ENCODE data around the gene BTBD2. TPM values are rescaled to one million over a fixed set of nuclear protein-coding genes. Genes with fewer than 3 reads are reported as not detected.

Gene BTBD2
- total RNA-seq, 1 donor from 2014 or later: 81.5 TPM

- no peak for TF ChIP-seq POLR2AphosphoS5 (IDR thresholded peaks at IDR 0.05; ENCODE audit: insufficient read depth in 1 of 2, low read depth in 1 of 2)
- no peak for TF ChIP-seq CTCF (IDR thresholded peaks at IDR 0.05)
- TF ChIP-seq POLR2A (IDR thresholded peaks at IDR 0.05): no peak
- intact Hi-C loops (cut with DNase I): no loop called here
- no peak for DNase-seq (ENCODE audit: extremely low spot score in 2 of 2)
- Histone ChIP-seq H3K9me3 (no peaks in the 10 kb centered on the region), H3K27ac (peak overlapping the region; percentile 99), H3K4me3 (peak overlapping the region; percentile 56 to 93), H3K27me3 (no peaks in the 10 kb centered on the region), H3K36me3 (no peaks in the 10 kb centered on the region), H3K4me1 (peaks cover 54% of the 10 kb centered on the region)
Observed at GRCh38 chr19:2062389-2062729, 46.8 kb upstream of the BTBD2 start.

- peaks cover 60% of the 10 kb centered on the region for H3K4me1 ChIP-seq
- no peaks in the 10 kb centered on the region for H3K27me3 ChIP-seq
- intact Hi-C loops (cut with DNase I): no loop called here
- H3K9me3 ChIP-seq: no peaks in the 10 kb centered on the region
- peak overlapping the region; percentile 56 to 93 for H3K4me3 ChIP-seq
- TF ChIP-seq POLR2A (IDR thresholded peaks at IDR 0.05) (no peak), POLR2AphosphoS5 (IDR thresholded peaks at IDR 0.05; ENCODE audit: insufficient read depth in 1 of 2, low read depth in 1 of 2) (peak; percentile 79 to 91)
- H3K36me3 ChIP-seq: no peaks in the 10 kb centered on the region
- H3K27ac ChIP-seq: peak overlapping the region; percentile 99
- peak in 1 of 2 donors; percentile 99 for DNase-seq (ENCODE audit: extremely low spot score in 2 of 2)
Observed at GRCh38 chr19:2061495-2062388, 46.2 kb upstream of the BTBD2 start.

- Histone ChIP-seq H3K9me3 (no peaks in the 10 kb centered on the region), H3K4me3 (peak overlapping the region; percentile 56 to 93), H3K27ac (peak overlapping the region; percentile 99), H3K36me3 (no peaks in the 10 kb centered on the region), H3K4me1 (peaks cover 67% of the 10 kb centered on the region), H3K27me3 (no peaks in the 10 kb centered on the region)
- no peak for DNase-seq (ENCODE audit: extremely low spot score in 2 of 2)
- peak; percentile 75 to 94 for TF ChIP-seq POLR2A (IDR thresholded peaks at IDR 0.05)
- no peak for TF ChIP-seq POLR2AphosphoS5 (IDR thresholded peaks at IDR 0.05; ENCODE audit: insufficient read depth in 1 of 2, low read depth in 1 of 2)
- intact Hi-C loops (cut with DNase I): no loop called here
Observed at GRCh38 chr19:2060884-2061494, 45.5 kb upstream of the BTBD2 start.

- no peaks in the 10 kb centered on the region for H3K9me3 ChIP-seq
- peaks cover 81% of the 10 kb centered on the region for H3K4me1 ChIP-seq
- intact Hi-C loops (cut with DNase I): no loop called here
- peak overlapping the region; percentile 99 for H3K27ac ChIP-seq
- peak overlapping the region; percentile 56 to 93 for H3K4me3 ChIP-seq
- no peak for DNase-seq (ENCODE audit: extremely low spot score in 2 of 2)
- no peaks in the 10 kb centered on the region for H3K36me3 ChIP-seq
- peak; percentile 49 to 80 for TF ChIP-seq POLR2AphosphoS5 (IDR thresholded peaks at IDR 0.05; ENCODE audit: insufficient read depth in 1 of 2, low read depth in 1 of 2)
- no peak for TF ChIP-seq CTCF (IDR thresholded peaks at IDR 0.05)
- no peaks in the 10 kb centered on the region for H3K27me3 ChIP-seq
Observed at GRCh38 chr19:2059422-2060201, 44.1 kb upstream of the BTBD2 start.

GRCh38 chr19:2058570-2059421 lies 43.3 kb upstream of the BTBD2 start:
- Histone ChIP-seq H3K4me3 (no peak overlapping the region), H3K9me3 (no peaks in the 10 kb centered on the region), H3K36me3 (no peaks in the 10 kb centered on the region), H3K4me1 (peaks cover 82% of the 10 kb centered on the region), H3K27me3 (no peaks in the 10 kb centered on the region), H3K27ac (peak overlapping the region; percentile 99)
- TF ChIP-seq POLR2AphosphoS5 (IDR thresholded peaks at IDR 0.05; ENCODE audit: insufficient read depth in 1 of 2, low read depth in 1 of 2): no peak
- TF ChIP-seq POLR2A (IDR thresholded peaks at IDR 0.05): no peak
- no peak for TF ChIP-seq CTCF (IDR thresholded peaks at IDR 0.05)
- intact Hi-C loops (cut with DNase I): no loop called here
- no peak for DNase-seq (ENCODE audit: extremely low spot score in 2 of 2)

Data from vagina (tissue), 2 donors.